Epidermal melanocyte (primary cell): Measurements from ENCODE around the gene ABCC1.

ENCODE experiments used
- DNase-seq: peaks from one replicate; pipeline ENCODE4 v3.0.0; 2011; ENCODE audit warnings: low spot score; ENCODE audit not compliant: insufficient read length

The ABCC1 gene

DNA sequence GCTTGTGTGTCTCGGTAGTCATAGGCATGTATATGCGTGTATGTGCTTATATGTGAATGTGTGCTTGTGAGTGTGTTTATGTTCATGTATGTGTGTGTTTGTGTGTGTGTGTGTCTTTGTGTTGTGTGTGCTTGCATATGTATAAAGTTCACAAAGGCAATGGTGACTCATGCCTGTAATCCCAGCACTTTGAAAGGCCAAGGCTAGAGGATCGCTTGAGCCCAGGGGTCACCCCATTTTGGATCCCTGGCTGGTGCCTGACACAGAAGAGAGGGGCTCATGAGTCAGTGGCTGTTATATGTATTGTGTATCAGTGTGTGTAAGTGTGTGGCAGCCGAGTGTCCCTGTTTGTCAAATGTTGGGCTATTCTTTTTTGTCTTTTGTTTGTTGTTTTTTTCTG is 69.3 kb downstream of the ABCC1 start:
- DNase-seq = no peak

DNA sequence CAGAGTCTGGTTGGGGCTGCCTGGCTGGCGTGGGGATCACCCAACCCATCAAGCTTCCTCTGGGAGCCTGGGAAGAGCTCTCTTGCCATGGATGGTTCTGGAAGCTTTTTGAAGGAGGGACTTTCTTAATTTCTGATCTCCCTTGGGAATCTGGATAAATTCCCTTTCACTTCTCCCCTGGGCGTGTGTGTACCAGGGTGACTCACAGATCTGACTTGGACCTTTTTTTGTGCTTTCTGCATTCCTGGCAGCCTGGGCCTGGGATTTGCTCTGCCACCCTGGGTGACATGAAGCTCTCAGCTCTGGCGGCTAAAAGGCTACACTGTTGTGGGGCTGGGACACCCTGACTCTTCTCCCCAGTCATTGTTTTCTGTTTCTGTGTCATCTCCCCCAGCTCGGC is 70.1 kb downstream of the ABCC1 start:
- DNase-seq = no peak

DNA sequence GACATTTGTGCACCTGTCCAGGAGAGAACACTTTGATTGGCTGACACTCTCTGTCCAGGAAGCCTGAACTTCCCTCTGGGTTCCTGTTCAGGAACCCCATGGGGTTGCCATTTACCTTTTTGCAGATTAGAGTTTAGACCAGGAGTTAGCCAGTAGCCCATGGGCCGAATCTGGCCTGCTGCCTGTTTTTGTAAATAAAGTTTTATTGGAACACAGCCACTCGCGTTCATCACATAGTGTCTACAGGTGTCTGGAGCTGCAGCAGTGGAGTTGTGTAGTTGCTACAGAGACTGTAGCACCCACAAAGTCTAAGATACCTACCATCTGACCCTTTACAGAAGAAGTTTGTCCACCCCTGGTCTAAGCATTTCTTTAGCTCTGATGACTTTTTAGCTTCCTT is 70.9 kb downstream of the ABCC1 start:
- DNase-seq = no peak

DNA sequence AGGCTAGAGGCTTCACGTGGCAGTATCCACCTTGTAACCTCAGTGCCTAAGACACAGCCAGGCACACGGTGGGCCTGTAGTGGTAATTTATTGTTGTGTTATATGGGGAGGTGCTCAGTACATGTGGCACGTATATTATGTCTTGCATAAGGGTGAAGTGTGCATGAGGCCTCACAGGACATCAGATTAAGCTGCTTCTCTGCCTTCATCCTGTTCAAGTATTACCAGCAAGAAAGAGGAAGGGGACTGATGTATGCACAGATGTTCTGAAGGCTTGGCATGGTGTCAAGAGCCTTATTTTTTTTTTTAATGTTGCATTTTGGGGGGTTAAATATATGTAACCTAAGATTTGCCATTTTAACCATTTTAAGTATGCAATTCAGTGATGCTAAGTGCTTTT is 71.6 kb downstream of the ABCC1 start:
- DNase-seq = no peak

DNA sequence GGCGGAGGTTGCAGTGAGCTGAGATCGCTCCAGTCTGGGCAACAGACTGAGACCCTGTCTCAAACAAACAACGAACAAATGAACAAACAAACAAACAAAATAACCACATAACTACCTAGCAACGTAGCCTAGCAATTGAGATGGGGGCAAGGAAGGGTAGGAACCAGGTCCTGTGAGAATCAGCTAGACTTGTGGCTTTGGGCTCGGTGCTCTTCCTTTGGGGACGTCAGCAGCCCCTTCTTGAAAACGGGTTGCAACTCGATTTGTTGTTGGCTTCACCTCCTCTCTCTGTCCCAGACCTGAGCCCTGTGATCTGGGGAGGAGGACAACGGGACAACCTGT is 72.2 kb downstream of the ABCC1 start:
- DNase-seq = no peak

DNA sequence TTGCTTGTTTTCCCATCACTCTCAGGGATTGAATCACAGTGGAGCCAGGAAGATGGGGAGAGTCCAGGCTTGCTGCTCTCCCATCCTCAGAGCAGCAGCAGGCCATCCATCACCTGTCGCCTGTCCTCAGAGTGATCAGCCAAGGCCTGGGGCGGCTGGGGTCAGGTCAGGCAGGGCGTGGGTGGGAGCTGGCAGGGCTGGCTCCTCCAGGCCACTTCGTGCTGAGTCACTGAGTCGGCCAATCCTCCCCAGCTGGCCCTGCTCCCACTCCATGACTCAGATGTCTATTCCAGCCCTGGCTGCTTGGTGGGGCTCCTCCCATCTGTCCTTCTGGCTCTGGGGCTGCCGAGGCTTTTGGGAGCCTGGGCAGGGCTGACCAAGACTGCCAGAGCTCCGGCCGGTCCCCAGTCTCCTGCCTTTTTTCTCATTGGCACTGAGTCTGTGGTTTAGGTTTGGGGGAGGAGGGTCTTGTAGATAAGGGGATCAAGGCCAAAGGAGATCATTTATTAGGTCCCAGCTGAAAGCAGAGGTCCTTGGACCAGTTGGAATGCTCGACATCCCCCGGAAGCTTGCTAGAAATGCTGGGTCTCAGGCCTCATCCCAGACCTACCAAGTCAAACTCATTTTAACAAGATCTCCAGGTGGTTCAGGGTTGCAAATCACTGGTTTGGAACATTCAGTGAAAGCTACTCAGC is 72.7 kb downstream of the ABCC1 start:
- DNase-seq = peak; percentile 79

DNA sequence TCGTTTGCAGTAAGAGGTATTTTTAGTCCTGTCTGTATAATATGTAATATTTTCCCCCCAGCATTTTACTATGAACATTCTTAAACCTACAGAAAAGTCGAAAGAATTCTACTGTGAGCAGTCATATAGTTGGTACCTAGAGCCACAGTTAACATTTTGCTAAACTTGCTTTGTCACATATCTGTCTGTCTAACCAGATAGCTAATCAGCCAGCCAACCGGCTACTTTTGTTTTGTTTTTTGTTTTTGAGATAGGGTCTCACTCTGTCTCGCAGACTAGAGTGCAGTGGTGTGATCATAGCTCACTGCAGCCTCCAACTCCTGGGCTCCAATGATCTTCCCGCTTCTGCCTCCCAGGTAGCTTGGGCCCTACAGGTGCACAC is 73.3 kb downstream of the ABCC1 start:
- DNase-seq = no peak

DNA sequence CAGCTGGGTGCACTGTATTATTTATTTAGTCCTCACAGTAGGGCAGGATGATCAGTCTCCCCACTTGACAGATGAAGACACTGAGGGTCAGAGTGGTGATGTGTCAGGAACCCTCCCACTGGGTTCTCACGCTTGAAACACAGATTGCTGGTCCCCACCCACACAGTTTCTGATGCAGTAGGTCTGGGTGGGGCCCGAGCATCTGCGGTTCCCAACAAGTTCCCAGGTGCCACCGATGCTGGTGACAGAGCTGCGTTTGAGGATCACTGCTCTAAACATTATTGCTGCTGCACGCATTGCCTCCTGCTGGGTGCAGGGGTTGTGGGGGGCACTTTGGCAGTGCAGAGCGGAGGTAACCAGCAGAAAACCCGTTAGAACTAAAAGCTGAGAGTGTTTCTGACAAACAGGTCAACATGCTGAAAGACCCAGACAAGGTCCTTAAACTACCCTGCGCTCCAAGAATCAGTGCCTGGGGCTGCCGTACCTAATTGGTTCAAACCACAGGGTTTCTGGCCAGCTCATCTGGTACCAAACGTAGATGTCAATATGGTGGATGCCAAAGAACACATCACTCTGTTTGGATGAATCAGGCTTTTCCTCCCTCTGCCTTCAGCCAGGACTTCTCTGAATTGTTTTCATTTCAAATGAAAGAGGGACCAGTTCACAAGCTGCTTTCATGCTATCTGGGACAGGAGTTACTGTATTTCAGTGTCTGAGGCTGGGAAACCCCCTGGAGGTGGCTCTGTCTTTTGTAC is 76.0 kb downstream of the ABCC1 start:
- no peak for DNase-seq

DNA sequence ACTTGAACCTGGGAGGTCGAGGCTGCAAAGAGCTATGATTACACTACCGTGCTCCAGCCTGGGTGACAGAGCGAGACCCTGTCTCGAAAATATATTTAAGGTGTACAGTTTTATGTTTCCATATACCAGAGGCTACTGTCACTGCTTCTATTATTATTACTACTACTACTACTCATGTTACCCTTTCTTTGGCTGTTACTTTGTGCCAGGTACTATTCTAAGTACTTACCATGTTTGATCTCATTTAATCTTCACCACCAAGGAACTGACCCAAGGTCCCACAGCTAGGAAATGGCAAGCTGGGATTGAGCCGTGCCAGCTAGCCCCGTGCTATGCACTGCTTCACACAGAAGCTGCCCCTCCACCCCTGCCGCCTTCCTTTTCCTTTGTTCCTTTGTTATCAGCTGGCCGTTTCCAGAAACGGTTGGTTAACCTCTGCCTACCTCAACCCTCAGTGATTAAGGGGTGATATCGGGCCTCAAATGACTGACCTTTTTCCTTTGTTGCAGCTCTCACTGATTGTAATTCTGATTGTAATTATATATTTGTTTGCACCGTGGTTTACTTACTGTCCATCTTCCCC is 78.4 kb downstream of the ABCC1 start:
- DNase-seq = no peak

DNA sequence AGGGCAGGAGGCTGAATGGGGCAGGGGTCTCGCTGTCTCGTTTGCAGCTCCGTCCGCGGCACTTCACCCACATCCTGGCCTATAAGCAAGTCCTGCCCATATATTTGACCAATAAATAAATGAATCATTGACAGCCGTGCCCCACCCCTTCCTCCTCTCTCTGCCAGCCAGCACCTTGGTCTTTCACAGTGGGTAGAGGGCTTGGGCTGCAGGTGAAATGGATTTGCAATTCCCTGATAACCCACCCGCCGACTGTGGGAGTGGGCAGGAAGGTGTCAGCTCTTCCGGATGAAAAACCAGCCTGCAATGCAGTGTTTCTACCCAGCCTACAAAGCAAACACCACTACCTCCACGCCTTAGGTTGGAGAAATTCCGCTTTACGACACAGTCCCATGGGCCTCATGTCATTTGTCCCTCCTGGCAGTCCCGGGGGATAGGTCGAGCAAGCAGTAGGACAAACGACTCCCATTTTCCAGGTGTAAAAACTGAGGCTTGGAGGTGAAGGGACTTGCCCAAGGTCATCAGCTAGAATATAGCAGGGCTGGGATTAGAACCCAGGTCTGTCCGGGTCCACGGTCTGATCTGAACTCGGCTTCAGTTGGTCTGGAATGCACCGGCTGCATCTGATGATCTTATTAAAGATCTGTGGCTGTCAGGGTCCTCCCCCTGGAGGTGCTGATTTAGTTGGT is 79.0 kb downstream of the ABCC1 start:
- no peak for DNase-seq

DNA sequence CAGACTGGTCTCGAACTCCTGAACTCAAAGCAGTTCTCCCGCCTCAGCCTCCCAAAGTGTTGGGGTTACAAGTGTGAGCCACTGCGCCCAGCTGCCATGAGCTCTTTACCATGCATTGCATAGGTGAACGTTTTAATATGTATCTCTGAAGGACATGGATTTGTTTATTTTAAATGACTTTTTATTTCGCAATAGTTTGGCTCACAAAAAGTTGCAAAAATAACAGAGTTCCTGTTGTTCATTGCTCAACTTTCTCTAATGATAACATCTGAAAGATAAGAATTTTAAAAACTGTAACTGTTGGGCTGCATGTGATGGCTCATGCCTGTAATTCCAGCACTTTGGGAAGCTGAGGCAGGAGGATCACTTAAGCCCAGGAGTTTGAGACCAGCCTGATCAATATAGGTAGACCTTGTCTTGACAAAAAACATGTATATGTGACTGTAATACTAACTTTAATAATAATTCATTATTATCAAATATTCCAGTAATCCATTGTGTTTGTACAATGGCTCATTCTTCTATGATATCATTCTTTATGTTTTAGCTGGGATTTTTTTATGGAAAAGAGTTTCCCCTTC is 80.1 kb downstream of the ABCC1 start:
- no peak for DNase-seq

DNA sequence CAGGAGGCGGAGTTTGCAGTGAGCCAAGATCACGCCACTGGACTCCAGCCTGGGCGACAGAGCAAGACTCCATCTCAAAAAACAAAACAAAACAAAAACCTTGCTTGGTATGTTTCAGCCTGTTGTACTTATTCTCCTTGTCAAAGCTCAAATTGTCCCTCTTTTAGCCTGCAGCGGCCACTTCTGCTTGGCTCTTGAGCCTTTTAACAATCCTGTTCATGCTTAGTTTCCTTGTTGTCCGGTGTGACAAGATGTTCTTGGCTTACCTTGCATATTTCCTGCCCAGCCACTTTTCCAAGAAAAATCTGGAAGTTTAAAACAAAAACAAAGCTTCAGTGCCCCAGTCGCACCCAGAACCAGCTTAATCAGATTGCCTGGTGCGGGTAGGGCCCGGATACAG is 81.0 kb downstream of the ABCC1 start:
- no peak for DNase-seq

DNA sequence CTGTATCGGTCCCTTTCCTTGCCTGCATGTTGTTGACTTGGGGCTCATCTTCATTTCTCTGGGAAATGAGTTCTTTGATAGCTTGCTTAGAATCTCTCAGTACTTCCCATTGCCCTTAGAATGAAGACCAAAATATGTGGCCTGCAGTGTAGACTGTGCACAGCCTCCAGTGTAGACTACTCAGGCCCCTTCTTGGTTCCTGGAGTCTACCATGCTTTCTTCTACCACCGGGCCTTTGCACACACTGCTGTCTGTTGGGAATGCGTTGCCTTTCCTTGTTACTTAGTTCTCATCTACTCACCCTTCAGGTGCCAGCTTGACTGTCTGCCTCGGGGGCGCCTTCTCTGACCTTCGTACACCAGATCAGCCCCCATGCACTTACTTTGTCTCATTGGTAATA is 82.0 kb downstream of the ABCC1 start:
- DNase-seq = no peak

DNA sequence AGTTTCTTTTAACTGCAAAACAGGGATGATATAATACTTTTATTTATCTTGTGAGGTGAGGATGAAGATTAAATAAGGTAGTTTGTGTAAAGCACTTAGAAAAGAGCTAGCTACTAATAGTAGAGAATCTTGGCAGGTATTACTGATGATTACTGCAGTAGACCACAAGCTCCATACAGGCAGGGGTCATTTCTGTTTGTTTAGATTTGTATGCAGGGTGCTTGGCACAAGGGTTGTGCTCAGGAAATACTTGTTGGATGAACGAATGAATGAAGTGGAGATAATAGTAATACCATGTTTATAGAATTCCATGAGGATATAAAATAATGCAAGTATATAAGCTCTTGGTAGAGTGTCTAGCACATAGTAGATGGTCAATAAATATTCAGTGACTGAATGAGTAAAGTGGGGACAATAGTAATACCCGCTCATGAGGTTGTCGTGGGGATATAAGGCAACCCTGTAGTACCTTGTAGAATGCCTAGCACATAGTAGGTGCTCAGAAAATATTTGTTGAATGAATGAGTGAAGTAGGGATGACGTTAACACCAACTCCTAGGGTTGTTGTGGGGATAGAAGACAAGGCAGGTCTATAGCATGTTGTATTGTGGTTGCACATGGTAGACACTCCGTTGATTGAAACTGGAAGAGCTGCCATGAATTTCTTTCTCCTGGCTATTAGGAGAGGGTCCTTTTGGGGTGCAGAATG is 83.0 kb downstream of the ABCC1 start:
- no peak for DNase-seq

DNA sequence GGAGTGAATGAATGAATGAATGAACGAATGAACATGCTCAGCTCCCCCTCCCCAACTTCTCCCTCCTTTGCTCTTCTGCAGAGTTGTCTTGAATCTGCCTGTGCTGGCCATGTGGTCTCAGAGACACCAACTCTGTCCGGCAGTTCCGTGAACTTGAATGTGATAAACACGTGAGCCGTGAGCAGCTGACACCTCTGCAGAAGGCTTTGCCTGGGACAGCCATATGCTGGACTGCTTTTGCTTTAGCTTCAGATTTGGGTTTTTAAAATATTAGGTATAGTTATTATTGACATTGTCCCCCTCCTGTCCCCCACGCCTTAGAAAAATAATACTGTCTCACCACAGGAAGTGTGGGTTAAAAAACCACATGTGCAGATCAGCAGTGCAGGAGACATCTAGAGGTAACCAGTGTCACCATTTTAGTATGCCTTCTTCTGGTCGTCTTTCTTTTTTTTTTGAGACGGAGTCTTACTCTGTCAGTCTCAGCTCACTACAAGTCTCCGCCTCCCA is 83.8 kb downstream of the ABCC1 start:
- DNase-seq = no peak

DNA sequence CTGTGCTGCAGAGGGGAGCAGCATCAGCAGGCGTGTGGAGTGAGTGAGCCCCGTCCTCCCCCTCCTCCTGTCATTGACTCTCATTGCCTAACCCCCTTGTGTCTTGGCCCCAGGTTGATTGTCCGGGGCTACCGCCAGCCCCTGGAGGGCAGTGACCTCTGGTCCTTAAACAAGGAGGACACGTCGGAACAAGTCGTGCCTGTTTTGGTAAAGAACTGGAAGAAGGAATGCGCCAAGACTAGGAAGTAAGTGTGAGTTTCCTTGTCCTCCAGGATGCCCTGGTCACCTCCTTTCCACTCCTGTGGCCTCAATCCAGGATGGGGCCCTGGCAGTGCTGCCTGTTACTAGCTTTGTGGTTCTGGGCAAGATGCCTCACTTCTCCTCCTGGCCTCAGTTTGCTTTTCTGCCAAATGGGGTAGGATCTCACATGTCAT is 87.0 kb downstream of the ABCC1 start:
- DNase-seq = no peak

DNA sequence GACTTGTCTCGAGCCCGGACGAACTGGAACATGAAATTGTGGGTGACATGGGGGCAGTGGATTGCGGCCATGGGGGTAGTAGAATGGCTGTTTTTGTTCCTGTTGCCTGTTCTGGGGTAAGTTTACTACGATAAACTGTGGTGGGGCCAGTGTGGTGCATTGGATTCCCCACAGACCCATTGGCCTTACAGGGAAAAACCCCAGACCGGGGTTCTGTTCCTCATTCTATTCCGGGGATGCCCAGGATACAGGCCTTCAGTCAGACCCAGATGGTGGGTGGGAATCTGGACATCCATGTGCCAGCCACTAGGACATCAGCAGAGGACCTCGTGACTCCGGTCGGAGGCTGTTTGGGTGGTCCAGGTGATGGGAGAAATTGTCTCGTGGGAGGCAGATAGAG is 88.1 kb downstream of the ABCC1 start:
- no peak for DNase-seq

DNA sequence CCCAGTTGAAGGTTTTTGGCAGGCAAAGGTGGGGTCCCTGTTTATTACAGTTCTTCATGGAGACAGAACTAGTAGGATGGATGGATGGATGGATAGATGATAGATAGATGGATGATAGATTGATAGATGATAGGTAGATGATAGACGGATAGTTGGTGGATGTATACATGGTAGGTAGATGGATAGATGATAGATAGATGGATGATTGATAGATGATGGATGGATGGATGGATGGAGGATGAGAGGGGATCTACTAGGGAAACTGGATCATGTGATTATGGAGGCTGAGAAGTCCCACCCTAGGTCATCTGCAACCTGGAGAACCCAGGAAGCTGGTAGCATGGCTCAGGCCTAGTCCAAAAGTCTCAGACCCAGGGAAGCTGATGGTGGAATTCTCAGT is 88.6 kb downstream of the ABCC1 start:
- no peak for DNase-seq

DNA sequence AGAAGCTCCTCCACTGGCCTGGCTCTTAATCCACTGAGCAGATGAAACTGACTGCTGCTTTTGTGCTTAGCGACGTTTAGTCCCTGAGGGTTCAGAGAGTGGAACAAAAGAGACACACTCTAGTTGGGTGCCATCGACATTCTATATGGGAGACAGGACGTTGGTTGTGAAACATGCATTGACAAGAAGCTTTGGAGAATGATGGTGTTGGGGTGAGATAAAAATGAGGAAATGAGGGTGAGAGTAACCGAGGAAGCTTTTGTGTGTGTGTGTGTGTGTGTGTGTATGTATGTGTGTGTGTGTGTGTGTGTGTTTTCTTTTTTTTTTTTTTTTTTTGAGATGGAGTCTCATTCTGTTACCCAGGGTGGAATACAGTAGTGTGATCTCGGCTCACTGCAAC is 89.5 kb downstream of the ABCC1 start:
- no peak for DNase-seq

DNA sequence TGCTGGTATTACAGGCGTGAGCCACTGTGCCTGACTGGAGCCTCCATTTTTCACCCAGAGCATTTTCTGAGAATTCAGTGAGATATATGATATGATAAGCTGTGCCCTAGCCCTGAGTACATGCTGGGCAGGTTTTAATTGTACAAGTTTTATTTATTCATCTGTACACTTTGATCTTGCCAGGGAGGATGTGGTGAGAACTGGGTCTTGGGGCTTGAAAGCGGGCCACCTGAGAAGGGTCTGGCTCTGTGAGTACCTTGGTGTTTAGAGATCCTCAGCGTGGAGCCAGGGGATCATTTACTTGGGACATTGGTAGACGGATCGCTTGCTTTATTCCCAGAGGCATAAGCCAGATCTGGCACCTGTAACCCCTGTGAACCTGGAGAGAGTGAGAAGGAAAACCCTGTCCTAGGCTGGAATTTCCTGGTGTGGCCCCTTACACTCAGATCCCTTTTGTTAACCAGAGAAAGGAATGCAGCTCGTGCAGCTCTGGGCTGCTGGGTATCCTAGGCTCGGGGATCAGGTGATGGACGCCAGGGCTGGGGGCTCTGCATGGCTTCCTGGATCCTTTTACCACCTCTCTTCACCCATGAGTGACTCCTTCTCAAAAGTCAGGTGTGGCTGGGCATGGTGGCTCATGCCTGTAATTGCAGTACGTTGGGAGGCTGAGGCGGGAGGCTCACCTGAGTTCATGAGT is 91.9 kb downstream of the ABCC1 start:
- DNase-seq = no peak

DNA sequence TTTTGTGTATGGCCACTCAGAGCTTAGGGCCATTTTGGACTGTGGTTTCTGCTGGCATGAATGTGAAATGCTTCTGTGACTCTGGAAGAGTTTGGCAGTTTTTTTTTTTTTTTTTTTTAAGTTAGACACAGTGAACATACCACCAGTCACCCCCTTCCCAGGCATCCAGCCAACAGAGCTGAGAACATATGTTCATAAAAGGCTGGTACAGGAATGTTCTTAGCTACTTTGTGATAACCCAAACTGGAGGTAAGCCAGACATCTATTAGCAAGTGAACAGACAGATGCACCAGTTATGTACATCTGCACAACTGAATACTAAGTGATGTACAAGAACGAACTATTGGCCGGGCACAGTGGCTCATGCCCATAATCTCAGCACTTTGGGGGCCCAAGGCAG is 92.7 kb downstream of the ABCC1 start:
- DNase-seq = peak; percentile 43
